Transverse colon (tissue), 4 donors: ENCODE data around the gene KCNJ10. TPM values are rescaled to one million over a fixed set of nuclear protein-coding genes. Genes with fewer than 3 reads are reported as not detected.

Experiments
- DNase-seq: peaks from one replicate; pipeline ENCODE4 v3.0.0-alpha.2; 2019
- H3K27ac ChIP-seq, 4 donors: fragments of 200-600 bp; sonication (generic); 2 replicates each; pipeline ENCODE4 v1.5.1; 2016 to 2018; ENCODE audit warnings: inconsistent platforms in 4 of 4
- H3K27me3 ChIP-seq: fragments of 200-600 bp; sonication (generic); 2 replicates; pipeline ENCODE4 v1.5.1; 2017; ENCODE audit warnings: inconsistent platforms
- H3K36me3 ChIP-seq, 4 donors: fragments of 200-600 bp; sonication (generic); 2 replicates each; pipeline ENCODE4 v1.5.1; 2017 to 2019; ENCODE audit warnings: inconsistent platforms in 4 of 4
- H3K4me1 ChIP-seq, 4 donors: fragments of 200-600 bp; sonication (generic); 2 replicates each; pipeline ENCODE4 v1.5.1; 2017 to 2020; ENCODE audit warnings: inconsistent platforms in 4 of 4
- H3K4me3 ChIP-seq, 4 donors: fragments of 200-600 bp; sonication (generic); 1 replicate in 1 of 4; 2 replicates in 3 of 4; pipeline versions ENCODE4 v1.5.1 to v1.6.1; 2017 to 2019; ENCODE audit warnings: inconsistent platforms in 4 of 4
- H3K9me3 ChIP-seq, 2 donors: fragments of 200-600 bp; sonication (generic); 2 replicates each; pipeline ENCODE4 v1.5.1; 2017 to 2019; ENCODE audit warnings: inconsistent platforms in 2 of 2
- CTCF ChIP-seq, 5 experiments: fragments of 200-600 bp in 3 of 5; fragments of 450-650 bp in 2 of 5; sonication (generic) in 3 of 5; IDR thresholded peaks; 1 replicate in 2 of 5; 2 replicates in 3 of 5; pipeline ENCODE4 v1.5.1; 2016 to 2017; ENCODE audit warnings: antibody characterized with exemption in 5 of 5, inconsistent platforms in 3 of 5, mild to moderate bottlenecking in 2 of 5, moderate library complexity in 1 of 5
- EP300 ChIP-seq: sonication (generic); formaldehyde crosslinking; IDR thresholded peaks from one replicate; pipeline ENCODE4 v1.6.1; 2017; ENCODE audit warnings: antibody characterized with exemption, low read depth
- POLR2A ChIP-seq: fragments of 450-650 bp; IDR thresholded peaks from one replicate; pipeline ENCODE4 v1.6.1; 2016; ENCODE audit warnings: antibody characterized with exemption, mild to moderate bottlenecking, moderate library complexity
- POLR2AphosphoS5 ChIP-seq, 3 donors: sonication (generic); formaldehyde crosslinking; IDR thresholded peaks; one replicate each; pipeline ENCODE4 v1.6.1; 2016; ENCODE audit warnings: antibody characterized with exemption in 3 of 3
- WGBS, 2 donors: methylation state at CpG; one replicate each; pipeline ENCODE4 v1.1.5; 2018; ENCODE audit warnings: low coverage in 1 of 2; 5-methylcytosine and 5-hydroxymethylcytosine counted together
- in situ Hi-C, 4 donors: fragments of 200-750 bp; cut with MboI; loops; one replicate each; pipeline versions ENCODE4 v1.15.0 to v1.15.1; 2017; ENCODE audit warnings: low sequenced_read_pairs in 3 of 4, low pct_ligation_motif_present in 1 of 4, low pct_unique_long_range_greater_than_20kb in 1 of 4
- intact Hi-C: fragments of 100-400 bp; cut with DNase I; formaldehyde crosslinking; loops from one replicate; pipeline ENCODE4 v1.15.1; 2023; ENCODE audit warnings: low total_unique reads
- total RNA-seq, 4 donors: library from RNA; depleted of rRNA; stranded (reverse); fragments of >200 nt; gene quantifications; one replicate each; pipeline ENCODE4 v1.1.0, GENCODE V29; 2016

Gene KCNJ10
- total RNA-seq, 4 donors from 2014 or later: not detected

- 74 to 88% methylated on average over 4 to 5 of the region's 5 CpGs for WGBS, 2 donors
- H3K4me3 ChIP-seq: no peak overlapping the region
- H3K27ac ChIP-seq: no peak overlapping the region
- intact Hi-C loops (no loop called here), in situ Hi-C loops (no loop called here)
- peaks cover 0 to 10% (median 2%) of the 10 kb centered on the region in 4 donors for H3K4me1 ChIP-seq
- no peaks in the 10 kb centered on the region for H3K36me3 ChIP-seq
- no peaks in the 10 kb centered on the region for H3K27me3 ChIP-seq
- TF ChIP-seq POLR2A: no peak
- no peak for TF ChIP-seq POLR2AphosphoS5 (IDR thresholded peaks at IDR 0.05)
- no peak for TF ChIP-seq CTCF (IDR thresholded peaks at IDR 0.05)
- TF ChIP-seq EP300: no peak
- DNase-seq: no peak
- no peaks in the 10 kb centered on the region for H3K9me3 ChIP-seq
These were observed 80.0 kb downstream of the KCNJ10 start for GRCh38 chr1:159990005-159990404.

- H3K4me1 ChIP-seq: peaks cover 0 to 10% (median 2%) of the 10 kb centered on the region in 4 donors
- no peaks in the 10 kb centered on the region for H3K36me3 ChIP-seq
- intact Hi-C loops (no loop called here), in situ Hi-C loops (no loop called here)
- DNase-seq: no peak
- H3K4me3 ChIP-seq: no peak overlapping the region
- 71 to 80% methylated on average over 1 to 3 of the region's 3 CpGs for WGBS, 2 donors
- no peaks in the 10 kb centered on the region for H3K9me3 ChIP-seq
- H3K27me3 ChIP-seq: no peaks in the 10 kb centered on the region
- no peak overlapping the region for H3K27ac ChIP-seq
- TF ChIP-seq POLR2AphosphoS5 (IDR thresholded peaks at IDR 0.05): no peak
- TF ChIP-seq EP300: no peak
- no peak for TF ChIP-seq CTCF (IDR thresholded peaks at IDR 0.05)
- no peak for TF ChIP-seq POLR2A
These were observed 80.4 kb downstream of the KCNJ10 start for GRCh38 chr1:159989581-159989980.

GRCh38 chr1:159988006-159988405, 82.0 kb downstream of the KCNJ10 start:
- 68% methylated on average over 1 of the region's 1 CpG; no CpG with 5 or more reads in 1 of the 2 donors for WGBS, 2 donors
- in situ Hi-C loops: no loop called here

GRCh38 chr1:159987186-159987585, 82.8 kb downstream of the KCNJ10 start:
- intact Hi-C loops: no loop called here
- Histone ChIP-seq H3K27me3 (no peaks in the 10 kb centered on the region), H3K4me3 (no peak overlapping the region), H3K36me3 (no peaks in the 10 kb centered on the region), H3K9me3 (no peaks in the 10 kb centered on the region), H3K4me1 (peaks cover 0 to 10% (median 2%) of the 10 kb centered on the region in 4 donors), H3K27ac (no peak overlapping the region)
- TF ChIP-seq CTCF (IDR thresholded peaks at IDR 0.05) (no peak), POLR2A (no peak), EP300 (no peak), POLR2AphosphoS5 (IDR thresholded peaks at IDR 0.05) (no peak)
- DNase-seq: no peak
- 76 to 100% methylated on average over 1 to 4 of the region's 4 CpGs for WGBS, 2 donors
- in situ Hi-C loops: no loop called here

More at GRCh38 chr1:159988006-159988405, 82.0 kb downstream of the KCNJ10 start:
- Histone ChIP-seq H3K36me3 (no peaks in the 10 kb centered on the region), H3K4me3 (no peak overlapping the region), H3K9me3 (no peaks in the 10 kb centered on the region), H3K4me1 (peaks cover 0 to 10% (median 2%) of the 10 kb centered on the region in 4 donors), H3K27ac (no peak overlapping the region), H3K27me3 (no peaks in the 10 kb centered on the region)
- no peak for DNase-seq
- intact Hi-C loops: no loop called here
- TF ChIP-seq CTCF (IDR thresholded peaks at IDR 0.05) (no peak), POLR2A (no peak)
